HepG2 (cell line): ENCODE measurements around the gene SYNE1. TPM values are rescaled to one million over a fixed set of nuclear protein-coding genes. Genes with fewer than 3 reads are reported as not detected.

Source experiments
- MBD4 ChIP-seq: IDR thresholded peaks from 2 replicates; pipeline ENCODE4 v1.6.1; 2012; ENCODE audit warnings: low read length, inconsistent platforms, borderline replicate concordance
- PHF8 ChIP-seq: sonication (generic); formaldehyde crosslinking; IDR thresholded peaks from 2 replicates; pipeline ENCODE4 v1.5.0; 2020; ENCODE audit warnings: missing genetic modification reagents
- PRMT3 ChIP-seq: sonication (generic); formaldehyde crosslinking; IDR thresholded peaks from 2 replicates; pipeline ENCODE4 v1.8.1; 2022; ENCODE audit warnings: low read depth, mild to moderate bottlenecking, moderate library complexity, missing genetic modification reagents, borderline replicate concordance
- SP4 ChIP-seq: sonication (generic); formaldehyde crosslinking; IDR thresholded peaks from 2 replicates; pipeline ENCODE4 v1.8.1; 2023; ENCODE audit warnings: mild to moderate bottlenecking, missing genetic modification reagents
- SRSF4 ChIP-seq: fragments of 200-400 bp; formaldehyde crosslinking; IDR thresholded peaks from one replicate; pipeline ENCODE4 v1.6.1; 2018; ENCODE audit warnings: mild to moderate bottlenecking, low read depth, low read length, moderate library complexity; ENCODE audit not compliant: poor library complexity, severe bottlenecking
- ZBTB7A ChIP-seq: sonication (generic); formaldehyde crosslinking; IDR thresholded peaks from 2 replicates; pipeline ENCODE4 v1.8.0; 2022; ENCODE audit warnings: mild to moderate bottlenecking, missing genetic modification reagents
- ZNF124 ChIP-seq: sonication (generic); formaldehyde crosslinking; IDR thresholded peaks from 2 replicates; pipeline ENCODE4 v1.4.0; 2020; ENCODE audit warnings: missing genetic modification reagents
- ZNF326 ChIP-seq: sonication (generic); formaldehyde crosslinking; IDR thresholded peaks from 2 replicates; pipeline ENCODE4 v1.4.0; 2020; ENCODE audit warnings: missing genetic modification reagents, borderline replicate concordance
- ZNF460 ChIP-seq: sonication (generic); formaldehyde crosslinking; IDR thresholded peaks from 2 replicates; pipeline ENCODE4 v1.5.1; 2020; ENCODE audit warnings: missing genetic modification reagents, mild to moderate bottlenecking, borderline replicate concordance
- ZNF724P ChIP-seq: sonication (generic); formaldehyde crosslinking; IDR thresholded peaks from 2 replicates; pipeline ENCODE4 v1.8.0; 2022; ENCODE audit warnings: missing genetic modification reagents, borderline replicate concordance
- ZNF766 ChIP-seq: sonication (generic); formaldehyde crosslinking; IDR thresholded peaks from 2 replicates; pipeline ENCODE4 v1.5.0; 2020; ENCODE audit warnings: missing genetic modification reagents, borderline replicate concordance
- polyA plus RNA-seq, 8 experiments: library from polyadenylated mRNA; depleted of rRNA in 3 of 8; stranded (reverse) in 7 of 8; unstranded in 1 of 8; fragments of >200 nt; fragmentation: Illumina TruSeq in 4 of 8; extraction: Trizol in 4 of 8; gene quantifications; 2 replicates each; pipeline versions ENCODE4 v1.2.1 to v1.2.3, GENCODE V29; 2011 to 2016; ENCODE audit warnings: low read depth in 4 of 8, missing spikeins in 1 of 8, mixed read lengths in 1 of 8; ENCODE audit not compliant: insufficient read depth in 1 of 8
- total RNA-seq, 5 experiments: library from RNA; depleted of rRNA; stranded (reverse); fragments of >200 nt; fragmentation: Illumina TruSeq; extraction: Trizol; gene quantifications; 2 replicates each; pipeline ENCODE4 v1.2.3, GENCODE V29; 2016; ENCODE audit warnings: low read depth in 1 of 5
- TF ChIP-seq, protein P1 (sequence below): sonication (generic); formaldehyde crosslinking; IDR thresholded peaks from 2 replicates; pipeline ENCODE4 v1.4.0; 2020; ENCODE audit warnings: missing genetic modification reagents
- TF ChIP-seq, protein P2 (sequence below): sonication (generic); IDR thresholded peaks from 2 replicates; pipeline ENCODE4 v1.6.1; 2016; ENCODE audit warnings: low read depth, borderline replicate concordance
- TF ChIP-seq, protein P3 (sequence below): IDR thresholded peaks from 2 replicates; pipeline ENCODE4 v1.6.1; 2012; ENCODE audit warnings: inconsistent platforms
- TF ChIP-seq, protein P4 (sequence below): IDR thresholded peaks from 2 replicates; pipeline ENCODE4 v1.6.1; 2012; ENCODE audit warnings: low read length, improper control_type of control experiment
- TF ChIP-seq, protein P5 (sequence below): sonication (generic); formaldehyde crosslinking; IDR thresholded peaks from 2 replicates; pipeline ENCODE4 v1.4.0; 2020; ENCODE audit warnings: missing genetic modification reagents, borderline replicate concordance
- TF ChIP-seq, protein P6 (sequence below): sonication (generic); formaldehyde crosslinking; IDR thresholded peaks from 2 replicates; pipeline ENCODE4 v1.9.0; 2022; ENCODE audit warnings: low read depth, missing genetic modification reagents

The SYNE1 gene
- total and polyA plus RNA-seq, 2 of the 13 experiments (the other 11 are each of a cell fraction or from before 2014, with no cell fraction given), result 5.5 to 15.9 TPM

DNA sequence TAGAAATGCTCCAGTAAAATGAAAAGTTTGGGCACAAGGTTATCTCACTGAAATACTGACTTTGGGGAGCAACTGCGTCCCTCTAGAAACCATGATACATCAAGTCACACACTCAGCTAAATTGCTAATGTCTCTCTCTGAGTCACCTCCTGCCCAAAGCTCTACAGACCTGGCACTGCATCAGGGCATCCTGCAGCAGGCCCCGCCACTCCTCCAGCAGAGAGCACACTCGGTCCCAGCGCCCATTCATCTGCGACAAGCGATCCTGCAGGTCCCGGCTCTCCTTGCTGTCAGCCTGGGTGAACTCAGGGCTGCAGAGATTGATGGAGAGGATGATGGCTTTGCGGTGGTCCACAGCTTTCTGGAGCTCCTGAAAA lies 500.7 kb downstream of the SYNE1 start (continued):
- TF ChIP-seq, protein P1, sequence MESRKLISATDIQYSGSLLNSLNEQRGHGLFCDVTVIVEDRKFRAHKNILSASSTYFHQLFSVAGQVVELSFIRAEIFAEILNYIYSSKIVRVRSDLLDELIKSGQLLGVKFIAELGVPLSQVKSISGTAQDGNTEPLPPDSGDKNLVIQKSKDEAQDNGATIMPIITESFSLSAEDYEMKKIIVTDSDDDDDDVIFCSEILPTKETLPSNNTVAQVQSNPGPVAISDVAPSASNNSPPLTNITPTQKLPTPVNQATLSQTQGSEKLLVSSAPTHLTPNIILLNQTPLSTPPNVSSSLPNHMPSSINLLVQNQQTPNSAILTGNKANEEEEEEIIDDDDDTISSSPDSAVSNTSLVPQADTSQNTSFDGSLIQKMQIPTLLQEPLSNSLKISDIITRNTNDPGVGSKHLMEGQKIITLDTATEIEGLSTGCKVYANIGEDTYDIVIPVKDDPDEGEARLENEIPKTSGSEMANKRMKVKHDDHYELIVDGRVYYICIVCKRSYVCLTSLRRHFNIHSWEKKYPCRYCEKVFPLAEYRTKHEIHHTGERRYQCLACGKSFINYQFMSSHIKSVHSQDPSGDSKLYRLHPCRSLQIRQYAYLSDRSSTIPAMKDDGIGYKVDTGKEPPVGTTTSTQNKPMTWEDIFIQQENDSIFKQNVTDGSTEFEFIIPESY (CRISPR knock-in tag), result peak; percentile 94
- no peak for TF ChIP-seq ZNF326 (CRISPR knock-in tag)
- TF ChIP-seq MBD4, result no peak
- no peak for TF ChIP-seq PRMT3
- no peak for TF ChIP-seq ZNF724P
- TF ChIP-seq, protein P2, sequence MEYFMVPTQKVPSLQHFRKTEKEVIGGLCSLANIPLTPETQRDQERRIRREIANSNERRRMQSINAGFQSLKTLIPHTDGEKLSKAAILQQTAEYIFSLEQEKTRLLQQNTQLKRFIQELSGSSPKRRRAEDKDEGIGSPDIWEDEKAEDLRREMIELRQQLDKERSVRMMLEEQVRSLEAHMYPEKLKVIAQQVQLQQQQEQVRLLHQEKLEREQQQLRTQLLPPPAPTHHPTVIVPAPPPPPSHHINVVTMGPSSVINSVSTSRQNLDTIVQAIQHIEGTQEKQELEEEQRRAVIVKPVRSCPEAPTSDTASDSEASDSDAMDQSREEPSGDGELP, result no peak
- no peak for TF ChIP-seq ZNF766
- TF ChIP-seq SP4, result no peak
- TF ChIP-seq SRSF4, result no peak
- TF ChIP-seq, protein P3, sequence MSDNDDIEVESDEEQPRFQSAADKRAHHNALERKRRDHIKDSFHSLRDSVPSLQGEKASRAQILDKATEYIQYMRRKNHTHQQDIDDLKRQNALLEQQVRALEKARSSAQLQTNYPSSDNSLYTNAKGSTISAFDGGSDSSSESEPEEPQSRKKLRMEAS, result no peak
- no peak for TF ChIP-seq ZBTB7A (CRISPR knock-in tag)
- TF ChIP-seq, protein P4, sequence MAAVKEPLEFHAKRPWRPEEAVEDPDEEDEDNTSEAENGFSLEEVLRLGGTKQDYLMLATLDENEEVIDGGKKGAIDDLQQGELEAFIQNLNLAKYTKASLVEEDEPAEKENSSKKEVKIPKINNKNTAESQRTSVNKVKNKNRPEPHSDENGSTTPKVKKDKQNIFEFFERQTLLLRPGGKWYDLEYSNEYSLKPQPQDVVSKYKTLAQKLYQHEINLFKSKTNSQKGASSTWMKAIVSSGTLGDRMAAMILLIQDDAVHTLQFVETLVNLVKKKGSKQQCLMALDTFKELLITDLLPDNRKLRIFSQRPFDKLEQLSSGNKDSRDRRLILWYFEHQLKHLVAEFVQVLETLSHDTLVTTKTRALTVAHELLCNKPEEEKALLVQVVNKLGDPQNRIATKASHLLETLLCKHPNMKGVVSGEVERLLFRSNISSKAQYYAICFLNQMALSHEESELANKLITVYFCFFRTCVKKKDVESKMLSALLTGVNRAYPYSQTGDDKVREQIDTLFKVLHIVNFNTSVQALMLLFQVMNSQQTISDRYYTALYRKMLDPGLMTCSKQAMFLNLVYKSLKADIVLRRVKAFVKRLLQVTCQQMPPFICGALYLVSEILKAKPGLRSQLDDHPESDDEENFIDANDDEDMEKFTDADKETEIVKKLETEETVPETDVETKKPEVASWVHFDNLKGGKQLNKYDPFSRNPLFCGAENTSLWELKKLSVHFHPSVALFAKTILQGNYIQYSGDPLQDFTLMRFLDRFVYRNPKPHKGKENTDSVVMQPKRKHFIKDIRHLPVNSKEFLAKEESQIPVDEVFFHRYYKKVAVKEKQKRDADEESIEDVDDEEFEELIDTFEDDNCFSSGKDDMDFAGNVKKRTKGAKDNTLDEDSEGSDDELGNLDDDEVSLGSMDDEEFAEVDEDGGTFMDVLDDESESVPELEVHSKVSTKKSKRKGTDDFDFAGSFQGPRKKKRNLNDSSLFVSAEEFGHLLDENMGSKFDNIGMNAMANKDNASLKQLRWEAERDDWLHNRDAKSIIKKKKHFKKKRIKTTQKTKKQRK, result no peak
- TF ChIP-seq ZNF460 (CRISPR knock-in tag), result no peak
- TF ChIP-seq ZNF124, result no peak
- TF ChIP-seq, protein P5, sequence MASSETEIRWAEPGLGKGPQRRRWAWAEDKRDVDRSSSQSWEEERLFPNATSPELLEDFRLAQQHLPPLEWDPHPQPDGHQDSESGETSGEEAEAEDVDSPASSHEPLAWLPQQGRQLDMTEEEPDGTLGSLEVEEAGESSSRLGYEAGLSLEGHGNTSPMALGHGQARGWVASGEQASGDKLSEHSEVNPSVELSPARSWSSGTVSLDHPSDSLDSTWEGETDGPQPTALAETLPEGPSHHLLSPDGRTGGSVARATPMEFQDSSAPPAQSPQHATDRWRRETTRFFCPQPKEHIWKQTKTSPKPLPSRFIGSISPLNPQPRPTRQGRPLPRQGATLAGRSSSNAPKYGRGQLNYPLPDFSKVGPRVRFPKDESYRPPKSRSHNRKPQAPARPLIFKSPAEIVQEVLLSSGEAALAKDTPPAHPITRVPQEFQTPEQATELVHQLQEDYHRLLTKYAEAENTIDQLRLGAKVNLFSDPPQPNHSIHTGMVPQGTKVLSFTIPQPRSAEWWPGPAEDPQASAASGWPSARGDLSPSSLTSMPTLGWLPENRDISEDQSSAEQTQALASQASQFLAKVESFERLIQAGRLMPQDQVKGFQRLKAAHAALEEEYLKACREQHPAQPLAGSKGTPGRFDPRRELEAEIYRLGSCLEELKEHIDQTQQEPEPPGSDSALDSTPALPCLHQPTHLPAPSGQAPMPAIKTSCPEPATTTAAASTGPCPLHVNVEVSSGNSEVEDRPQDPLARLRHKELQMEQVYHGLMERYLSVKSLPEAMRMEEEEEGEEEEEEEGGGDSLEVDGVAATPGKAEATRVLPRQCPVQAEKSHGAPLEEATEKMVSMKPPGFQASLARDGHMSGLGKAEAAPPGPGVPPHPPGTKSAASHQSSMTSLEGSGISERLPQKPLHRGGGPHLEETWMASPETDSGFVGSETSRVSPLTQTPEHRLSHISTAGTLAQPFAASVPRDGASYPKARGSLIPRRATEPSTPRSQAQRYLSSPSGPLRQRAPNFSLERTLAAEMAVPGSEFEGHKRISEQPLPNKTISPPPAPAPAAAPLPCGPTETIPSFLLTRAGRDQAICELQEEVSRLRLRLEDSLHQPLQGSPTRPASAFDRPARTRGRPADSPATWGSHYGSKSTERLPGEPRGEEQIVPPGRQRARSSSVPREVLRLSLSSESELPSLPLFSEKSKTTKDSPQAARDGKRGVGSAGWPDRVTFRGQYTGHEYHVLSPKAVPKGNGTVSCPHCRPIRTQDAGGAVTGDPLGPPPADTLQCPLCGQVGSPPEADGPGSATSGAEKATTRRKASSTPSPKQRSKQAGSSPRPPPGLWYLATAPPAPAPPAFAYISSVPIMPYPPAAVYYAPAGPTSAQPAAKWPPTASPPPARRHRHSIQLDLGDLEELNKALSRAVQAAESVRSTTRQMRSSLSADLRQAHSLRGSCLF (CRISPR knock-in tag), result no peak
- TF ChIP-seq, protein P6, sequence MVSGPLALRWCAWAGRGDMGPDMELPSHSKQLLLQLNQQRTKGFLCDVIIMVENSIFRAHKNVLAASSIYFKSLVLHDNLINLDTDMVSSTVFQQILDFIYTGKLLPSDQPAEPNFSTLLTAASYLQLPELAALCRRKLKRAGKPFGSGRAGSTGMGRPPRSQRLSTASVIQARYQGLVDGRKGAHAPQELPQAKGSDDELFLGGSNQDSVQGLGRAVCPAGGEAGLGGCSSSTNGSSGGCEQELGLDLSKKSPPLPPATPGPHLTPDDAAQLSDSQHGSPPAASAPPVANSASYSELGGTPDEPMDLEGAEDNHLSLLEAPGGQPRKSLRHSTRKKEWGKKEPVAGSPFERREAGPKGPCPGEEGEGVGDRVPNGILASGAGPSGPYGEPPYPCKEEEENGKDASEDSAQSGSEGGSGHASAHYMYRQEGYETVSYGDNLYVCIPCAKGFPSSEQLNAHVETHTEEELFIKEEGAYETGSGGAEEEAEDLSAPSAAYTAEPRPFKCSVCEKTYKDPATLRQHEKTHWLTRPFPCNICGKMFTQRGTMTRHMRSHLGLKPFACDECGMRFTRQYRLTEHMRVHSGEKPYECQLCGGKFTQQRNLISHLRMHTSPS, result peak; percentile 69; the same call in 1 of the 2 replicates
- TF ChIP-seq PHF8 (CRISPR knock-in tag), result no peak
